HG03159 (cell line): Measurements from ENCODE around the gene PDGFA.

Experiments
- ATAC-seq: cut with Tn5 transposase; IDR thresholded peaks from one replicate; pipeline ENCODE4 v1.9.1; 2021; ENCODE audit warnings: mild to moderate bottlenecking, moderate library complexity; ENCODE audit not compliant: unreplicated experiment

PDGFA gene

GRCh38 chr7:505171-505570, 14.5 kb downstream of the PDGFA start:
- no peak for ATAC-seq

- no peak for ATAC-seq
Observed at GRCh38 chr7:504221-505111, 15.2 kb downstream of the PDGFA start.

GRCh38 chr7:503575-504111, 16.0 kb downstream of the PDGFA start:
- no peak for ATAC-seq

GRCh38 chr7:502296-502695, 17.4 kb downstream of the PDGFA start:
- ATAC-seq: no peak

GRCh38 chr7:501526-501925, 18.1 kb downstream of the PDGFA start:
- no peak for ATAC-seq

- no peak for ATAC-seq
Observed at GRCh38 chr7:500521-501420, 18.9 kb downstream of the PDGFA start.

- ATAC-seq: no peak
Observed at GRCh38 chr7:499853-500485, 19.7 kb downstream of the PDGFA start.

GRCh38 chr7:498678-499641, 20.7 kb downstream of the PDGFA start:
- ATAC-seq: no peak

- no peak for ATAC-seq
Observed at GRCh38 chr7:497946-498655, 21.5 kb downstream of the PDGFA start.

- ATAC-seq: no peak
Observed at GRCh38 chr7:497346-497745, 22.3 kb downstream of the PDGFA start.

- no peak for ATAC-seq
Observed at GRCh38 chr7:496528-497295, 22.9 kb downstream of the PDGFA start.

GRCh38 chr7:495761-496321, 23.8 kb downstream of the PDGFA start:
- no peak for ATAC-seq

- no peak for ATAC-seq
Observed at GRCh38 chr7:495326-495725, 24.3 kb downstream of the PDGFA start.

- ATAC-seq: no peak
Observed at GRCh38 chr7:494906-495305, 24.7 kb downstream of the PDGFA start.

- ATAC-seq: no peak
Observed at GRCh38 chr7:494259-494687, 25.4 kb downstream of the PDGFA start.

- no peak for ATAC-seq
Observed at GRCh38 chr7:493661-494251, 25.9 kb downstream of the PDGFA start.

GRCh38 chr7:492714-493065, 27.0 kb downstream of the PDGFA start:
- no peak for ATAC-seq
